Chondrocyte (in vitro differentiated cells): Measurements from ENCODE around the gene DAAM2. TPM values are rescaled to one million over a fixed set of nuclear protein-coding genes. Genes with fewer than 3 reads are reported as not detected.

Experiments
- DNase-seq: peaks from one replicate; pipeline ENCODE4 v3.0.0; 2021; ENCODE audit warnings: mixed read lengths, low spot score
- H3K27ac Mint-ChIP-seq: one replicate; pipeline ENCODE4 v1.8.0; 2021; ENCODE audit warnings: mild to moderate bottlenecking, moderate library complexity, mixed read lengths; ENCODE audit not compliant: unreplicated experiment
- H3K27me3 Mint-ChIP-seq: 2 replicates; pipeline ENCODE4 v1.8.0; 2021; ENCODE audit warnings: low read depth, mixed read lengths
- H3K36me3 Mint-ChIP-seq: 2 replicates; pipeline ENCODE4 v1.8.0; 2021; ENCODE audit warnings: low read depth, mixed read lengths
- H3K4me1 Mint-ChIP-seq: 2 replicates; pipeline ENCODE4 v1.8.0; 2021; ENCODE audit warnings: low read depth, mild to moderate bottlenecking, mixed read lengths
- H3K4me3 Mint-ChIP-seq: one replicate; pipeline ENCODE4 v1.8.0; 2021; ENCODE audit warnings: mild to moderate bottlenecking, moderate library complexity, mixed read lengths; ENCODE audit not compliant: unreplicated experiment
- H3K9me3 Mint-ChIP-seq: 2 replicates; pipeline ENCODE4 v1.8.0; 2021; ENCODE audit warnings: low read depth, mixed read lengths
- CTCF ChIP-seq: fragments of 200-600 bp; sonication (generic); IDR thresholded peaks from 2 replicates; pipeline ENCODE4 v1.5.0; 2021; ENCODE audit warnings: antibody characterized with exemption, mild to moderate bottlenecking, moderate library complexity
- total RNA-seq: library from RNA; stranded (reverse); gene quantifications from 3 replicates; pipeline ENCODE4 v1.2.1, GENCODE V29; 2021

DAAM2 gene
- total RNA-seq, 1 donor from 2014 or later, result 142 TPM

GRCh38 chr6:39853604-39854003, 61.4 kb downstream of the DAAM2 start:
- H3K4me1 Mint-ChIP-seq, result peaks cover 77% of the 10 kb centered on the region
- no peak for TF ChIP-seq CTCF
- DNase-seq, result no peak
- no peak overlapping the region for H3K27ac Mint-ChIP-seq
- H3K4me3 Mint-ChIP-seq, result no peak overlapping the region
- no peaks in the 10 kb centered on the region for H3K27me3 Mint-ChIP-seq
- H3K9me3 Mint-ChIP-seq, result no peaks in the 10 kb centered on the region
- peaks cover 28% of the 10 kb centered on the region for H3K36me3 Mint-ChIP-seq

- H3K9me3 Mint-ChIP-seq, result no peaks in the 10 kb centered on the region
- peaks cover 39% of the 10 kb centered on the region for H3K36me3 Mint-ChIP-seq
- peaks cover 69% of the 10 kb centered on the region for H3K4me1 Mint-ChIP-seq
- no peak for TF ChIP-seq CTCF
- peak overlapping the region; percentile 54 for H3K4me3 Mint-ChIP-seq
- peak overlapping the region; percentile 97 for H3K27ac Mint-ChIP-seq
- H3K27me3 Mint-ChIP-seq, result no peaks in the 10 kb centered on the region
- no peak for DNase-seq
These were observed 63.3 kb downstream of the DAAM2 start for GRCh38 chr6:39855356-39855995.

- peak overlapping the region; percentile 30 for H3K27ac Mint-ChIP-seq
- peaks cover 60% of the 10 kb centered on the region for H3K36me3 Mint-ChIP-seq
- DNase-seq, result no peak
- no peak overlapping the region for H3K4me3 Mint-ChIP-seq
- no peak for TF ChIP-seq CTCF
- peaks cover 59% of the 10 kb centered on the region for H3K4me1 Mint-ChIP-seq
- H3K27me3 Mint-ChIP-seq, result no peaks in the 10 kb centered on the region
- no peaks in the 10 kb centered on the region for H3K9me3 Mint-ChIP-seq
These were observed 66.8 kb downstream of the DAAM2 start for GRCh38 chr6:39859025-39859424.

- no peak for DNase-seq
- Mint-ChIP-seq H3K9me3 (no peaks in the 10 kb centered on the region), H3K36me3 (peaks cover 68% of the 10 kb centered on the region), H3K27me3 (no peaks in the 10 kb centered on the region), H3K4me1 (peaks cover 35% of the 10 kb centered on the region), H3K27ac (peak overlapping the region; percentile 78), H3K4me3 (no peak overlapping the region)
- TF ChIP-seq CTCF, result no peak
These were observed 69.5 kb downstream of the DAAM2 start for GRCh38 chr6:39861663-39862062.

GRCh38 chr6:39865011-39865888, 73.1 kb downstream of the DAAM2 start:
- peaks cover 66% of the 10 kb centered on the region for H3K36me3 Mint-ChIP-seq
- H3K27ac Mint-ChIP-seq, result no peak overlapping the region
- H3K4me3 Mint-ChIP-seq, result no peak overlapping the region
- peak; percentile 87 for TF ChIP-seq CTCF
- H3K27me3 Mint-ChIP-seq, result no peaks in the 10 kb centered on the region
- H3K4me1 Mint-ChIP-seq, result peaks cover 19% of the 10 kb centered on the region
- H3K9me3 Mint-ChIP-seq, result no peaks in the 10 kb centered on the region
- DNase-seq, result no peak
